ENCODE results near the gene ZNF79.

- TF ChIP-seq EZH2 (IDR thresholded peaks at IDR 0.05; ENCODE audit: borderline replicate concordance, low read depth, low read length, poor library complexity, severe bottlenecking) (no peak), CTCF (conservative IDR thresholded peaks at IDR 0.05; ENCODE audit: low read depth, low read length) (0 out of 2 replicates have a peak, but pooled peaks have one; percentile 11)
Observed at GRCh38 chr9:127489471-127490115, 65.4 kb downstream of the ZNF79 start.
